Mesothelial cell of epicardium (in vitro differentiated cells): ENCODE measurements around the gene MUCL1. TPM values are rescaled to one million over a fixed set of nuclear protein-coding genes. Genes with fewer than 3 reads are reported as not detected.

Experiments
- DNase-seq, 2 experiments: peaks; one replicate each; pipeline ENCODE4 v3.0.0; 2021; ENCODE audit warnings: low spot score in 2 of 2; ENCODE audit not compliant: unreplicated experiment in 2 of 2
- H3K27ac Mint-ChIP-seq: 2 replicates; pipeline ENCODE4 v1.8.0; 2021; ENCODE audit warnings: mixed read lengths
- H3K27me3 Mint-ChIP-seq: 2 replicates; pipeline ENCODE4 v1.8.0; 2021; ENCODE audit warnings: low read depth, mixed read lengths
- H3K36me3 Mint-ChIP-seq: 2 replicates; pipeline ENCODE4 v1.8.0; 2021; ENCODE audit warnings: mixed read lengths
- H3K4me1 Mint-ChIP-seq: 2 replicates; pipeline ENCODE4 v1.8.0; 2021; ENCODE audit warnings: mixed read lengths
- H3K4me3 Mint-ChIP-seq: 2 replicates; pipeline ENCODE4 v1.8.0; 2021; ENCODE audit warnings: mild to moderate bottlenecking, moderate library complexity, mixed read lengths
- H3K9me3 Mint-ChIP-seq: 2 replicates; pipeline ENCODE4 v1.8.0; 2021; ENCODE audit warnings: mixed read lengths
- total RNA-seq: library from RNA; stranded (reverse); gene quantifications from 3 replicates; pipeline ENCODE4 v1.2.1, GENCODE V29; 2021
- TF ChIP-seq, protein P1 (sequence below): fragments of 200-600 bp; sonication (generic); IDR thresholded peaks from one replicate; pipeline ENCODE4 v1.5.0; 2021; ENCODE audit warnings: antibody characterized with exemption; ENCODE audit not compliant: unreplicated experiment

MUCL1 gene
- total RNA-seq, 1 donor from 2014 or later, result not detected

- no peak for DNase-seq
- no peaks in the 10 kb centered on the region for H3K4me1 Mint-ChIP-seq
- H3K4me3 Mint-ChIP-seq, result no peak overlapping the region
- no peaks in the 10 kb centered on the region for H3K36me3 Mint-ChIP-seq
- TF ChIP-seq, protein P1, sequence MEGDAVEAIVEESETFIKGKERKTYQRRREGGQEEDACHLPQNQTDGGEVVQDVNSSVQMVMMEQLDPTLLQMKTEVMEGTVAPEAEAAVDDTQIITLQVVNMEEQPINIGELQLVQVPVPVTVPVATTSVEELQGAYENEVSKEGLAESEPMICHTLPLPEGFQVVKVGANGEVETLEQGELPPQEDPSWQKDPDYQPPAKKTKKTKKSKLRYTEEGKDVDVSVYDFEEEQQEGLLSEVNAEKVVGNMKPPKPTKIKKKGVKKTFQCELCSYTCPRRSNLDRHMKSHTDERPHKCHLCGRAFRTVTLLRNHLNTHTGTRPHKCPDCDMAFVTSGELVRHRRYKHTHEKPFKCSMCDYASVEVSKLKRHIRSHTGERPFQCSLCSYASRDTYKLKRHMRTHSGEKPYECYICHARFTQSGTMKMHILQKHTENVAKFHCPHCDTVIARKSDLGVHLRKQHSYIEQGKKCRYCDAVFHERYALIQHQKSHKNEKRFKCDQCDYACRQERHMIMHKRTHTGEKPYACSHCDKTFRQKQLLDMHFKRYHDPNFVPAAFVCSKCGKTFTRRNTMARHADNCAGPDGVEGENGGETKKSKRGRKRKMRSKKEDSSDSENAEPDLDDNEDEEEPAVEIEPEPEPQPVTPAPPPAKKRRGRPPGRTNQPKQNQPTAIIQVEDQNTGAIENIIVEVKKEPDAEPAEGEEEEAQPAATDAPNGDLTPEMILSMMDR, result no peak
- no peak overlapping the region for H3K27ac Mint-ChIP-seq
- peaks cover 12% of the 10 kb centered on the region for H3K9me3 Mint-ChIP-seq
- H3K27me3 Mint-ChIP-seq, result peaks cover 9% of the 10 kb centered on the region
These were observed 14.0 kb upstream of the MUCL1 start for GRCh38 chr12:54840244-54840865.

GRCh38 chr12:54857406-54857805, 3.1 kb downstream of the MUCL1 start:
- H3K4me1 Mint-ChIP-seq, result no peaks in the 10 kb centered on the region
- H3K4me3 Mint-ChIP-seq, result no peak overlapping the region
- H3K27me3 Mint-ChIP-seq, result peaks cover 26% of the 10 kb centered on the region
- H3K9me3 Mint-ChIP-seq, result peaks cover 3% of the 10 kb centered on the region
- DNase-seq, result no peak
- H3K27ac Mint-ChIP-seq, result no peak overlapping the region
- TF ChIP-seq, protein P1, result no peak
- H3K36me3 Mint-ChIP-seq, result no peaks in the 10 kb centered on the region

GRCh38 chr12:54858562-54858961, 4.2 kb downstream of the MUCL1 start:
- Mint-ChIP-seq H3K27ac (no peak overlapping the region), H3K27me3 (peaks cover 28% of the 10 kb centered on the region), H3K36me3 (no peaks in the 10 kb centered on the region), H3K4me3 (no peak overlapping the region), H3K9me3 (peaks cover 3% of the 10 kb centered on the region), H3K4me1 (no peaks in the 10 kb centered on the region)
- no peak for DNase-seq
- TF ChIP-seq, protein P1, result no peak

GRCh38 chr12:54859502-54859901, 5.2 kb downstream of the MUCL1 start:
- Mint-ChIP-seq H3K9me3 (peaks cover 3% of the 10 kb centered on the region), H3K27me3 (peaks cover 28% of the 10 kb centered on the region), H3K27ac (no peak overlapping the region)

DNA sequence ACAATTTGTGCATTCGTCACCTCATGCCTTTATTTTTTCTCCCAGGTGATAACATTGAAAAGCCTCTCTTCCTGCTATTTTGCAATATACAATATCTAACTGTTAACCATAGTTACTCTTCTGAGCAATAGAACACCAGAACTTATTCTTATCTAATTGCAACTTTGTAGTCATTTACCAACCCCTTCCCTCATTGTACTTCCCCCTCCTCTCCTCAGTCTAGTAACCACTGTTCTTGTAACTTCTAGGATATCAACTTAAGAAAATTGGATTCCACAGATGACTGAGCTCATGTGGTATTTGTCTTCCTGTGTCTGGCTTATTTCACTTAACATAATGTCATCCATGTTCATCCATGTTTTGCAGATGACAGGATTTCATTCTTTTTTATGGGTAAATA, 7.6 kb downstream of the MUCL1 start:
- DNase-seq, result no peak
- Mint-ChIP-seq H3K9me3 (peaks cover 3% of the 10 kb centered on the region), H3K27ac (no peak overlapping the region), H3K4me1 (no peaks in the 10 kb centered on the region), H3K27me3 (peaks cover 19% of the 10 kb centered on the region), H3K36me3 (no peaks in the 10 kb centered on the region), H3K4me3 (no peak overlapping the region)
- TF ChIP-seq, protein P1, result no peak

More at GRCh38 chr12:54859502-54859901, 5.2 kb downstream of the MUCL1 start:
- TF ChIP-seq, protein P1, result no peak
- Mint-ChIP-seq H3K36me3 (no peaks in the 10 kb centered on the region), H3K4me3 (no peak overlapping the region), H3K4me1 (no peaks in the 10 kb centered on the region)
- no peak for DNase-seq
